Central memory CD4-positive, alpha-beta T cell (primary cell): ENCODE measurements around the gene OLAH.

Experiments
- DNase-seq: peaks from one replicate; pipeline ENCODE4 v3.0.0; 2022

Gene OLAH

GRCh38 chr10:15072358-15072757 lies 28.6 kb downstream of the OLAH start:
- DNase-seq: no peak

- no peak for DNase-seq
Observed at GRCh38 chr10:15075421-15075820, 31.7 kb downstream of the OLAH start.

- DNase-seq: no peak
Observed at GRCh38 chr10:15083674-15084501, 40.1 kb downstream of the OLAH start.

GRCh38 chr10:15084502-15084922 lies 40.8 kb downstream of the OLAH start:
- DNase-seq: peak; percentile 61

- DNase-seq: peak; percentile 81
Observed at GRCh38 chr10:15088428-15089261, 44.9 kb downstream of the OLAH start, which contains the start of gene ACBD7. ACBD7 (minus strand) TSS chr10:15088776; CDS start chr10:15088728, 48 bp downstream.

- no peak for DNase-seq
Observed at GRCh38 chr10:15091418-15091817, 47.7 kb downstream of the OLAH start.

- no peak for DNase-seq
Observed at GRCh38 chr10:15092855-15093408, 49.2 kb downstream of the OLAH start.

GRCh38 chr10:15096661-15097010 lies 52.9 kb downstream of the OLAH start:
- no peak for DNase-seq

GRCh38 chr10:15097011-15097812 lies 53.5 kb downstream of the OLAH start, which contains the start of gene RPP38:
RPP38 (plus strand) TSS chr10:15097355; CDS start chr10:15103315, 5,960 bp downstream.
- peak; percentile 93 for DNase-seq

- no peak for DNase-seq
Observed at GRCh38 chr10:15099886-15100285, 56.1 kb downstream of the OLAH start.

- no peak for DNase-seq
Observed at GRCh38 chr10:15103513-15103912, 59.8 kb downstream of the OLAH start.

- peak; percentile 56 for DNase-seq
Observed at GRCh38 chr10:15106352-15107013, 62.7 kb downstream of the OLAH start.

GRCh38 chr10:15112657-15113056 lies 68.9 kb downstream of the OLAH start:
- DNase-seq: no peak

- no peak for DNase-seq
Observed at GRCh38 chr10:15113766-15114165, 70.0 kb downstream of the OLAH start.

- DNase-seq: no peak
Observed at GRCh38 chr10:15116225-15116624, 72.5 kb downstream of the OLAH start.

- DNase-seq: no peak
Observed at GRCh38 chr10:15118615-15119014, 74.9 kb downstream of the OLAH start.

- DNase-seq: no peak
Observed at GRCh38 chr10:15120523-15120922, 76.8 kb downstream of the OLAH start.

GRCh38 chr10:15121707-15122106 lies 78.0 kb downstream of the OLAH start:
- no peak for DNase-seq

- no peak for DNase-seq
Observed at GRCh38 chr10:15122477-15123030, 78.8 kb downstream of the OLAH start.
